Stimulated activated CD4-positive, alpha-beta T cell treated with anti-CD3 and anti-CD28 coated beads, TNF-alpha, amount 100 ng/mL, for 24 hours (primary cell): Measurements from ENCODE around the gene RNF208.

Experiments used
- DNase-seq, 3 experiments: peaks; one replicate each; pipeline ENCODE4 v3.0.0-alpha.2; 2020; ENCODE audit warnings: low read depth in 3 of 3

RNF208 gene

GRCh38 chr9:137176302-137177182 lies 45.5 kb downstream of the RNF208 start:
- no peak for DNase-seq

- DNase-seq = no peak
These were observed 46.6 kb downstream of the RNF208 start for GRCh38 chr9:137175345-137175961.

- no peak for DNase-seq
These were observed 47.2 kb downstream of the RNF208 start for GRCh38 chr9:137174722-137175293.

GRCh38 chr9:137173796-137174664 lies 48.0 kb downstream of the RNF208 start:
- no peak for DNase-seq

- DNase-seq = no peak
These were observed 48.9 kb downstream of the RNF208 start for GRCh38 chr9:137172901-137173795.

- DNase-seq = no peak
These were observed 50.7 kb downstream of the RNF208 start for GRCh38 chr9:137171149-137171900.

GRCh38 chr9:137170486-137171148 lies 51.4 kb downstream of the RNF208 start:
- no peak for DNase-seq
